GM23248 (cell line): ENCODE results near the gene TMEM171.

Experiments
- EZH2 ChIP-seq: fragments of 200-600 bp; sonication (generic); IDR thresholded peaks from 2 replicates; pipeline ENCODE4 v1.6.1; 2018; ENCODE audit warnings: antibody characterized with exemption, mild to moderate bottlenecking; ENCODE audit not compliant: insufficient read depth, poor library complexity, severe bottlenecking
- EZH2phosphoT487 ChIP-seq: fragments of 200-600 bp; sonication (generic); IDR thresholded peaks from 2 replicates; pipeline ENCODE4 v1.6.1; 2018; ENCODE audit warnings: antibody characterized with exemption, moderate library complexity, mild to moderate bottlenecking, low read depth; ENCODE audit not compliant: insufficient read depth

DNA sequence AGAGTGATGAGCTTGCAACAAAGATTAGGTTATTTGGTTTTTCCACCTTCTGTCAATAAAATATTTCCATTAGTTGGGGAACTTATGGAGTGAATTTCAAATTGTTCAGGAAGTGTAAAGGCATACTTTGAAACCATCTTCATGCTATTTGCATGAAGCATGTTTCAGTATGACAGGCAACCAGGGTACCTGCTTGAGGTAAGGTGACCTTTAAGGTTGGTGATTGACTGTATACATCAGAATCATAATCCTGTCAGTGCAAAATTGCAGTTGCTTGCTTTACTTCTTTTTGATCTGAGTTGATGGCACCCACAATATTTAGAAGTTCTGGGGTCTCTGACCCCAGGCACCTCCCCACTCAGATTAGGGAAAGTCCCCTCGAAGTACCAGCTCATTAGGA is 26.0 kb upstream of the TMEM171 start:
- TF ChIP-seq EZH2 = no peak
- no peak for TF ChIP-seq EZH2phosphoT487
